Caco-2 (cell line): ENCODE measurements around the gene SPPL2B. TPM values are rescaled to one million over a fixed set of nuclear protein-coding genes. Genes with fewer than 3 reads are reported as not detected.

ENCODE experiments used
- BruUV-seq: library from RNA; stranded (reverse); fragments of 400-500 nt; replicated peaks from 2 replicates; lab custom pipeline; 2021; lab: Mats Ljungman, UMichigan
- CTCF ChIA-PET: fragments of 300-600 bp; sonication (Branson Sonifier 250); formaldehyde crosslinking; loops from one replicate; lab custom pipeline; 2022; ENCODE audit warnings: antibody characterized with exemption; lab: Charles Lee
- POLR2A ChIA-PET: fragments of 300-600 bp; sonication (Branson Sonifier 250); formaldehyde crosslinking; loops from one replicate; lab custom pipeline; 2022; ENCODE audit warnings: antibody characterized with exemption; lab: Charles Lee
- DNase-seq, 2 experiments: peaks; one replicate each; pipeline versions ENCODE4 v3.0.0 to v3.0.0-alpha.2; 2020 to 2022
- H3K27me3 ChIP-seq: replicated peaks from 2 replicates; pipeline ENCODE4 v1.6.0; 2011; ENCODE audit warnings: low read length; ENCODE audit not compliant: control insufficient read depth, insufficient read depth
- H3K36me3 ChIP-seq: 2 replicates; pipeline ENCODE4 v1.5.1; 2011; ENCODE audit warnings: low read length; ENCODE audit not compliant: control insufficient read depth, insufficient read depth
- H3K4me1 ChIP-seq: fragments of 250-450 bp; sonication (Bioruptor Pico); 2 replicates; pipeline ENCODE4 v1.5.1; 2020; ENCODE audit warnings: mild to moderate bottlenecking
- H3K4me3 ChIP-seq: 2 replicates; pipeline ENCODE4 v1.5.1; 2011; ENCODE audit warnings: low read depth, mild to moderate bottlenecking, control low read depth, low read length
- H3K9me3 ChIP-seq: fragments of 250-450 bp; sonication (Bioruptor Pico); 2 replicates; pipeline ENCODE4 v1.5.1; 2020; ENCODE audit warnings: mild to moderate bottlenecking, moderate library complexity
- H3K27ac Mint-ChIP-seq: one replicate; pipeline ENCODE4 v1.8.0; 2022; ENCODE audit warnings: mixed read lengths; ENCODE audit not compliant: unreplicated experiment
- H3K27me3 Mint-ChIP-seq: one replicate; pipeline ENCODE4 v1.8.0; 2022; ENCODE audit warnings: mixed read lengths; ENCODE audit not compliant: insufficient read depth, unreplicated experiment
- H3K36me3 Mint-ChIP-seq: one replicate; pipeline ENCODE4 v1.8.0; 2022; ENCODE audit warnings: mild to moderate bottlenecking, mixed read lengths; ENCODE audit not compliant: insufficient read depth, unreplicated experiment
- H3K4me1 Mint-ChIP-seq: one replicate; pipeline ENCODE4 v1.8.0; 2022; ENCODE audit warnings: low read depth, mixed read lengths; ENCODE audit not compliant: unreplicated experiment
- H3K4me3 Mint-ChIP-seq: one replicate; pipeline ENCODE4 v1.8.0; 2022; ENCODE audit warnings: mild to moderate bottlenecking, moderate library complexity, mixed read lengths; ENCODE audit not compliant: unreplicated experiment
- H3K9me3 Mint-ChIP-seq: one replicate; pipeline ENCODE4 v1.8.0; 2022; ENCODE audit warnings: mixed read lengths; ENCODE audit not compliant: unreplicated experiment
- intact Hi-C: fragments of 100-400 bp; cut with micrococcal nuclease; formaldehyde crosslinking; loops from one replicate; pipeline ENCODE4 v1.10.0; 2022; ENCODE audit not compliant: unreplicated experiment
- total RNA-seq: library from RNA; stranded (reverse); gene quantifications from 2 replicates; pipeline ENCODE4 v1.2.3, GENCODE V29; 2022
- TF ChIP-seq, protein P1 (sequence below), 2 experiments: fragments of 200-600 bp in 1 of 2; IDR thresholded peaks; 1 replicate in 1 of 2; 2 replicates in 1 of 2; pipeline versions ENCODE4 v1.5.1 to v1.8.0; 2011 to 2022; ENCODE audit warnings: antibody characterized with exemption in 1 of 2, control low read depth in 1 of 2, inconsistent platforms in 1 of 2, low read depth in 1 of 2, low read length in 1 of 2, mild to moderate bottlenecking in 1 of 2, moderate library complexity in 1 of 2; ENCODE audit not compliant: insufficient read depth in 1 of 2, severe bottlenecking in 1 of 2, unreplicated experiment in 1 of 2

SPPL2B gene
- total RNA-seq, 1 experiment from 2014 or later, result 92.3 TPM

DNA sequence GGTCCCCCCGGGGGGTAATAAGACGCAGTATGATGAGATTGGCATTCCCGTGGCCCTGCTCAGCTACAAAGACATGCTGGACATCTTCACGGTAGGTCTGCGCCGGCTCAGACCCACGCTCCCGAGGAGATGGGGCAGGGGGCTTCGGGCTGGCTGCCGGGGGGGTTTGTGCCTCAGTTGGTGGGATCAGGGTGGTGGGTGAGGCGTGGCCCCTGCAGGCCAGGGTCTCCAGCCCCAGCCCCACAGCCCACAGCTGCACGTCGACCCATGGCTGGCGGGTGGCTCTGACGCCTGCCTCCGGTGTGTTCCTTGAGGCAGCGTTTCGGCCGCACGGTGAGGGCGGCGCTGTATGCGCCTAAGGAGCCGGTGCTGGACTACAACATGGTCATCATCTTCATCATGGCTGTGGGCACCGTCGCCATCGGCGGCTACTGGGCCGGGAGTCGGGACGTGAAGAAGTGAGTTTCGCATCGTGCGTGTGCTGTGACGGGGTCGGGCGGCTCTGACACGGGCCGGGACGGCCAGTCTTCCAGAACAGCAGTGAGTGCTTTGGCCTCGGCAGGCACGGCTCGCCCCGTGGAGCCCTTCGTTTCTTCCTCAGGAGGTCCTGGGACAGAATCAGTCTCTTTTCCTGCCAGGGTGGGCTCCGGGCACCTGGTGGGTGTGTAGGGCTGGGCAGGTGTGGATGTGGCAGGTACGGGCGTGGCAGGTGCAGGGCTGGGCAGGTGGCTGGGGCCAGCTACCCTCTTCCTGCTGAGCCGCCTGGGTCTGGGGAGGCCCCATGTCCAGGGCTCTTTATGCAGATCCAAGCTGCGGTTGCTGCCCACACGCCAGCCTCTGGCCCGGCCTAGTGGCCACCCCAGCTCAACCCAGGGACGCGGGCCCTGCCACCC lies 10.5 kb downstream of the SPPL2B start:
- peaks cover 2% of the 10 kb centered on the region; the same call in 1 of the 2 replicates for H3K9me3 ChIP-seq
- Mint-ChIP-seq H3K9me3 (no peaks in the 10 kb centered on the region), H3K4me1 (peaks cover 18% of the 10 kb centered on the region), H3K27ac (peak overlapping the region; percentile 85), H3K27me3 (no peaks in the 10 kb centered on the region), H3K36me3 (peaks cover 22% of the 10 kb centered on the region), H3K4me3 (no peak overlapping the region)
- H3K36me3 ChIP-seq, result peaks cover 3% of the 10 kb centered on the region
- H3K4me3 ChIP-seq, result no peak overlapping the region
- DNase-seq, result no peak
- TF ChIP-seq, protein P1, sequence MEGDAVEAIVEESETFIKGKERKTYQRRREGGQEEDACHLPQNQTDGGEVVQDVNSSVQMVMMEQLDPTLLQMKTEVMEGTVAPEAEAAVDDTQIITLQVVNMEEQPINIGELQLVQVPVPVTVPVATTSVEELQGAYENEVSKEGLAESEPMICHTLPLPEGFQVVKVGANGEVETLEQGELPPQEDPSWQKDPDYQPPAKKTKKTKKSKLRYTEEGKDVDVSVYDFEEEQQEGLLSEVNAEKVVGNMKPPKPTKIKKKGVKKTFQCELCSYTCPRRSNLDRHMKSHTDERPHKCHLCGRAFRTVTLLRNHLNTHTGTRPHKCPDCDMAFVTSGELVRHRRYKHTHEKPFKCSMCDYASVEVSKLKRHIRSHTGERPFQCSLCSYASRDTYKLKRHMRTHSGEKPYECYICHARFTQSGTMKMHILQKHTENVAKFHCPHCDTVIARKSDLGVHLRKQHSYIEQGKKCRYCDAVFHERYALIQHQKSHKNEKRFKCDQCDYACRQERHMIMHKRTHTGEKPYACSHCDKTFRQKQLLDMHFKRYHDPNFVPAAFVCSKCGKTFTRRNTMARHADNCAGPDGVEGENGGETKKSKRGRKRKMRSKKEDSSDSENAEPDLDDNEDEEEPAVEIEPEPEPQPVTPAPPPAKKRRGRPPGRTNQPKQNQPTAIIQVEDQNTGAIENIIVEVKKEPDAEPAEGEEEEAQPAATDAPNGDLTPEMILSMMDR (IDR thresholded peaks at IDR 0.05; ENCODE audit: insufficient read depth in 1 of 2, low read depth in 1 of 2, low read length in 1 of 2, severe bottlenecking in 1 of 2, unreplicated experiment in 1 of 2), result no peak
- CTCF ChIA-PET, result no interaction called here
- POLR2A ChIA-PET, result interaction anchor here (0.6 kb wide), 1 partner anchor 45 kb away, joined by 5 read pairs; no protein-coding TSS in a partner anchor
- H3K4me1 ChIP-seq, result peaks cover 41% of the 10 kb centered on the region
- no TSS peak for BruUV-seq
- no peaks in the 10 kb centered on the region for H3K27me3 ChIP-seq
- intact Hi-C loops, result no loop called here

DNA sequence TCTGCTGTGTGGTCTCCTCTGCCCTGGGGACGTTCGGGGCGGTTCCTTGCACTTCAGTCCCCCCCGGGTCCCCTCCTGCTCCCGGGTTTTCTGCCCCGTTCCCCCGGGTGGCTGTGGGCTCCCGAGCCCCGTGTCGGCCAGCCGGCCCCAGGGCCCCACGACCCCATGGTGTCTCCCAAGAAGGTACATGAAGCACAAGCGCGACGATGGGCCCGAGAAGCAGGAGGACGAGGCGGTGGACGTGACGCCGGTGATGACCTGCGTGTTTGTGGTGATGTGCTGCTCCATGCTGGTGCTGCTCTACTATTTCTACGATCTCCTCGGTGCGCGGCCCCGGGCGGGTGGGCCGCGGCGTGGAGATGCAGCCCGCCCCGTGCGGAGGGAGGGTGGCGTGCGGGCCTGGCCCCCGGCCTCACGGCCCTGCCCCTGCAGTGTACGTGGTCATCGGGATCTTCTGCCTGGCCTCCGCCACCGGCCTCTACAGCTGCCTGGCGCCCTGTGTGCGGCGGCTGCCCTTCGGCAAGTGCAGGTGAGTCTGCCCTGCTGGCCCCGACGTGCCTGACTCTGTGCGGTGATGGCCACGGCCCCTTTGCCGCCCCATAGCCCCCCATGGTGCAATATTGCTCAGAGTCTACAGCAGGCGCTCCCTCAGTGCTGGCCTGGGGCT lies 11.3 kb downstream of the SPPL2B start:
- H3K4me3 Mint-ChIP-seq, result no peak overlapping the region
- H3K9me3 Mint-ChIP-seq, result no peaks in the 10 kb centered on the region
- H3K36me3 ChIP-seq, result peaks cover 1% of the 10 kb centered on the region
- ChIA-PET CTCF (no interaction called here), POLR2A (interaction anchor here (0.6 kb wide), 1 partner anchor 46 kb away, joined by 5 read pairs; no protein-coding TSS in a partner anchor)
- no peak overlapping the region for H3K27ac Mint-ChIP-seq
- H3K36me3 Mint-ChIP-seq, result peaks cover 22% of the 10 kb centered on the region
- no peaks in the 10 kb centered on the region for H3K27me3 Mint-ChIP-seq
- H3K4me3 ChIP-seq, result no peak overlapping the region
- H3K27me3 ChIP-seq, result no peaks in the 10 kb centered on the region
- peaks cover 2% of the 10 kb centered on the region; the same call in 1 of the 2 replicates for H3K9me3 ChIP-seq
- no peak for DNase-seq
- intact Hi-C loops, result no loop called here
- BruUV-seq, result no TSS peak
- peaks cover 18% of the 10 kb centered on the region for H3K4me1 Mint-ChIP-seq
- peaks cover 41% of the 10 kb centered on the region for H3K4me1 ChIP-seq
- TF ChIP-seq, protein P1 (IDR thresholded peaks at IDR 0.05; ENCODE audit: insufficient read depth in 1 of 2, low read depth in 1 of 2, low read length in 1 of 2, severe bottlenecking in 1 of 2, unreplicated experiment in 1 of 2), result no peak

DNA sequence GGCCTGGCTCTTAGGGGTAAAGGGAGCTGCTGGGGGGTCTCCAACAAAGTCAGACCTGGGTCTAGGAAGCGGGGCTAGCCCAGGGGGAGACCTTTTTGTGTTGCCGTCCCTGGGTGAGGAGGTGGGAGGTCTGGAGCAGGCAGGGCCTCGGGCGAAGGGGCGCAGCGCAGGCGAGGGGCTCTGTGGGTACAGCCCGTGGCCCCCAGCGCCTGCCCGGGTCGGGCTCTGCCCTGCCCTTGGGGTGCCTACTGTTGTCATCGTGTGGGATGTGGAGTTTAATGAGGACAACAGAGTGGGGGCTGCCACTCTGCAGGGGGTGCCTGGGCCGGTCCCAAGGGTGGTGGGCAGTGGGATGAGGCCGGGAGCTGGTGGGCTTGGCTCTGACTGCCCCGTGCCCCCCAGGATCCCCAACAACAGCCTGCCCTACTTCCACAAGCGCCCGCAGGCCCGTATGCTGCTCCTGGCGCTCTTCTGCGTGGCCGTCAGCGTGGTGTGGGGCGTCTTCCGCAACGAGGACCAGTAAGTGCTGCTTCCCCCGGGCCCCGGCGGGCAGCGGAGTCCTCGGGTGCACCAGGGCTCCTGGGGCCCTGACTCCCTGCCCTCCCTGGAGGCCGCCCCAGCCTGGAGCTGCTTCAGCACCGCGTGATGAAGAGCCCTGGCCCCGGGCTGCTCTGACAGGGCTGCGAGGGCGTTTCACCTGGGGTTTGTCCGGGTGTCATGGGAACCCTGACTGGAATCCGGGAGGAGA lies 12.2 kb downstream of the SPPL2B start:
- Mint-ChIP-seq H3K36me3 (peaks cover 17% of the 10 kb centered on the region), H3K9me3 (no peaks in the 10 kb centered on the region), H3K27ac (peak overlapping the region; percentile 84), H3K4me1 (peaks cover 20% of the 10 kb centered on the region), H3K4me3 (no peak overlapping the region), H3K27me3 (no peaks in the 10 kb centered on the region)
- Histone ChIP-seq H3K27me3 (no peaks in the 10 kb centered on the region), H3K36me3 (peaks cover 1% of the 10 kb centered on the region), H3K4me3 (no peak overlapping the region), H3K9me3 (no peaks in the 10 kb centered on the region), H3K4me1 (peaks cover 41% of the 10 kb centered on the region)
- TF ChIP-seq, protein P1 (IDR thresholded peaks at IDR 0.05; ENCODE audit: insufficient read depth in 1 of 2, low read depth in 1 of 2, low read length in 1 of 2, severe bottlenecking in 1 of 2, unreplicated experiment in 1 of 2), result no peak
- ChIA-PET CTCF (no interaction called here), POLR2A (no interaction called here)
- no TSS peak for BruUV-seq
- intact Hi-C loops, result no loop called here
- DNase-seq, result no peak
